Measurements from ENCODE around the gene EHMT1. TPM values are rescaled to one million over a fixed set of nuclear protein-coding genes. Genes with fewer than 3 reads are reported as not detected.
A peak's percentile ranks its signal among the peaks of the same experiment; 100 is the strongest.
"Not testable (repeated sequence)": the region's sequence is repeated elsewhere in the genome, so short reads cannot be mapped to it uniquely, and the experiment has no call there.

Gene EHMT1
- total RNA-seq, 1 donor from 2014 or later, result 65.3 TPM

- DNase-seq, result no peak
Observed at GRCh38 chr9:137762414-137763061, 143.7 kb downstream of the EHMT1 start.

DNA sequence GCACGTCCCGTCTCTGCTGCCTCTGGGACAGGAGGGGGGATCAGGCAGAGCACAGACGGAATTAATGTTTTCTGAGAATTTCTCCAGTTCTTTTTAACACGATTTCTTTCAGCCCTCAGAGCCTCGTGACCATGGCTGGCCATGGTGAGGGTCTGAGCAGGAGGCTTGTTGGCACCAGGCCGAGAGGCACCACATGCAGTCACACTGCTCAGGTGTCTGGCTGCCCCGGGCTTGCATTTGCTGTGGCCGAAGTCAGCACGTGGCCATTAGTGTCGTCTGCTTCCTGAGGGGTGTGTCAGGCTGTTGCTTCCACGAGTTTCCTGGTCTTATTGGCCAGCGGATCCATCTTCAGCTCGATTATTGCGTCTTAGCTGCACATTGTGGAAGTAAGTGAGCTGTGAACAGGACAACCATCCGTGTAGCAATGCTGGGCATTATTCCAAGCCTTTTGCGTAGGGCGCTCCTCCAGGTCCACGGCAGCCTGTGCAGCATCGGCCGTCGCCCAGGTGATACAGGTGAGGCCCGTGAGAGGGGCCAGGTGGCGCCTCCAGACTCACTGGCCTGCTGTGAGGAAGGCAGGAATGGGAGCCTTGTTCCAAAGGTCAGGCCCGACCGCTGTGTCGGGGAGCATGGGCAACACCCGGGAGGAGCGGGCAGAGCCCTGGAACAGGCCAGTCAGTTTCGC, 144.6 kb downstream of the EHMT1 start:
- no peak for DNase-seq

GRCh38 chr9:137764171-137764671, 145.4 kb downstream of the EHMT1 start:
- DNase-seq, result no peak

- DNase-seq, result no peak
Observed at GRCh38 chr9:137764981-137765380, 146.2 kb downstream of the EHMT1 start.

DNA sequence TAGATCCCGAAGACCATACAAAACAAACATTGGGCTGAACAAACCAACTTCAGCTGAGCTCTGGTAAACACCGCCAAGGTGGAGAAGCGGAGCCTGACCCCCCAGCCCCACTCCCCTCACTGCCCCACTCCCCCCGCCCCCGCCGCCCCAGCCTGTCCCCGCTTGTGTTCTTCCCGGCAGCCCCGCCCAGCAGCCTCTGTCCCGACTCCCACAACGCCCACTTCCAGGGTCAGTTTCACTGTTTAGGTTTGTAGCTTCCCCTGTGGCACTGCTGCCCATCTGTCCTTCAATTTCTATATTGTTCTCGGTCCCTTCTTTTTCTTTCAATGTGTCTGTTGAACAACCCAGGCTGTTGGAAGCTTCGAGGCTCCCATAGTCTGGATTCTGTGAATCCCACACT, 146.7 kb downstream of the EHMT1 start:
- DNase-seq, result no peak

DNA sequence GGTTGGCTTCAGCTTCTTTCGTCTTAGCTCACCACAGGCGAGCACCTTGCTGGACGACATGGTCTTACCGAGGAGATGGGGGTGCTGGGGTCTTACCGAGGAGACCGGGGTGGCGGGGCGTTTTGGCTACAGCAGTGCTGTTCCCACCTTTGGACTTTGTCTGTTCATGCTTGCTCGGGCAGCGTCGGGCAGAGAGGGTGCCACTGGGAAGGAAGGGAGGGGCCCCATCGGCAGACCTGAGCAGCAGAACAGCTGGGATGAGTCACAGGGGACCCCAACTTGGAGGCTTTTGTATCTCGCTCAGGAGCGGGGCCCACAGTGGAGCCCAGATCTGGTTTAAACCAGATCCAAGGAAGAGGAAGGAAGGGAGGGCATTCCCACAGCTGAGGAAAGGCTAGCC, 152.8 kb downstream of the EHMT1 start:
- peak; percentile 21 for DNase-seq

- DNase-seq, result peak; percentile 33
Observed at GRCh38 chr9:137772281-137772873, 153.6 kb downstream of the EHMT1 start.

DNA sequence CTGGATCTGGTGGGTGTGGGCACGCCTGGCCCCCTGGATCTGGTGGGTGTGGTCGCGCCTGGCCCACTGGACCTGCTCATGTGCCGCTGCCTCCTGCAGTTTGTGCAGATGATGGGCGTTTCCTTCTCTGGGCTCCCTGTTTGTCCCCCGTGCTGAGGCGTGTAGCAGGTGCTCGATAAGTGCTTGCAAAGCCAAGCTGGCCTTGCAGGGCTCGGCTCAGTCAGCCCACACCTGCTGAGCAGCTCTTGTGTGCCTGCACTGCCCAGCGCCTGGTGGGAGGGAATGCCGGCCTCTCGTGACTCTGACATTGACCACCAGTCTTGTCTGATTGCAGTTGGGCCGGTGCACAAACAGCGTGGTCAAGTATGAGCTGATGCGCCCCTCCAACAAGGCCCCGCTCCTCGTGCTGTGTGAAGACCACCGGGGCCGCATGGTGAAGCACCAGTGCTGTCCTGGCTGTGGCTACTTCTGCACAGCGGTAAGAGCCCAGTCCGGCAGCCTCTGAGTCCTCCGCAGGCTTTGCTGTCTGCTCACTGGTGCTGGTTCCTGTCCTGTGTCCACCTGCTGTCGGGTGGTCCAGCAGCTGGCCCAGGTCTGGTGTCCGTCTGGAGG, 156.1 kb downstream of the EHMT1 start:
- no peak for DNase-seq

DNA sequence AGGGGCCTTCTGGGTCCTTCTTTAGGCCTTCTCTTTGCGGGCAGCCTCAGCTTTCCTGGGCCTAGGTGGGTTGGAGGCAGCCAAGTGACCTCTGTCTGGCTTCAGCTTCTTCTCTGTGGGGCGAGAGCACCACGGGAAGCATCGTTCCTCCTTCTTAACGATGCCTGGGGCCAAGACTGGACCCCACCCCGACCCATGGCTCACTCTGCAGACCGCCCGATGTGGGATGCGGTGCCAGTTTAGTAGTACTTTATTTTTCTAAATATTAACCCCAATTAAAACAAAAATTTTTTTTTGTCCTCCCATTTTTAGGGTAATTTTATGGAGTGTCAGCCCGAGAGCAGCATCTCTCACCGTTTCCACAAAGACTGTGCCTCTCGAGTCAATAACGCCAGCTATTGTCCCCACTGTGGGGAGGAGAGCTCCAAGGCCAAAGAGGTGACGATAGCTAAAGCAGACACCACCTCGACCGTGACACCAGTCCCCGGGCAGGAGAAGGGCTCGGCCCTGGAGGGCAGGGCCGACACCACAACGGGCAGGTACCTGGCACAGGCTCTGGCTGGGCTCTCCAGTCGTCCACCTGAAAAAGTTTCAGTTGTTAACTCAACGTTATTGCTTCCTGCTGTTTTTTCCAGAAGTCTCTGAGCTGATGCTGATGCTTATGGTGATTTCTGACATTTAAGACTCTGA, 157.6 kb downstream of the EHMT1 start:
- no peak for DNase-seq

DNA sequence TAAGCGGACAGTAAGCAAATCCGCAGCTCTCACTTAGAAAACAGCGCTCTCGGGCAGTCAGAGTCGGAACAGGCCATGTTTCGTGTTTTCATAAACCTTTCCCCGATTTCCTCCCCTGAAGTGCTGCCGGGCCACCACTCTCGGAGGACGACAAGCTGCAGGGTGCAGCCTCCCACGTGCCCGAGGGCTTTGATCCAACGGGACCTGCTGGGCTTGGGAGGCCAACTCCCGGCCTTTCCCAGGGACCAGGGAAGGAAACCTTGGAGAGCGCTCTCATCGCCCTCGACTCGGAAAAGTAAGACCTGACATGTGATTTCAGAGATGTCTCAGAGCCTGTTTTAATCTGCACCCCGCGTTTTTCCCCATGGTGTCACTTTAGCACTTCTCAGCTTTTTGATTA, 159.0 kb downstream of the EHMT1 start:
- DNase-seq, result no peak

DNA sequence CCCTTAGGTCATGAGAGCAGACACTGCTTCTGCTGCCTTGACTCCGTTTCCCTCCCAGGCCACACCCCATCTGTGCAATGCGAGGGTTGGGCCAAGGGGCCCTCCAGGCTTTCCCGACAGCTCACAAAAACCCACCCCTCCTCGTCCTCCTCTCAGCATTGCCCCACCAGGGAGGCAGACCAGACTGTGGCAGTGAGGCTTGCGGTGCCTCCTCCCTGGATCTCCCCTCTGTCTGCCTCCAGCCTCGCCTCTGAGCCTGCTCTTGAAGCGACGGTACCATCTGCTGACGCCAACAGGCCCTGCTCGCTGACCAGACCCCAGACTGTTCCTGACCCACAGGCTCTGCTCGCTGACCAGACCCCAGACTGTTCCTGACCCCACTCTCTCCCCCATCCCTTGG, 159.5 kb downstream of the EHMT1 start:
- no peak for DNase-seq

- DNase-seq, result no peak
Observed at GRCh38 chr9:137778914-137779313, 160.1 kb downstream of the EHMT1 start.

GRCh38 chr9:137780031-137780430, 161.2 kb downstream of the EHMT1 start:
- not testable (repeated sequence) for DNase-seq

DNA sequence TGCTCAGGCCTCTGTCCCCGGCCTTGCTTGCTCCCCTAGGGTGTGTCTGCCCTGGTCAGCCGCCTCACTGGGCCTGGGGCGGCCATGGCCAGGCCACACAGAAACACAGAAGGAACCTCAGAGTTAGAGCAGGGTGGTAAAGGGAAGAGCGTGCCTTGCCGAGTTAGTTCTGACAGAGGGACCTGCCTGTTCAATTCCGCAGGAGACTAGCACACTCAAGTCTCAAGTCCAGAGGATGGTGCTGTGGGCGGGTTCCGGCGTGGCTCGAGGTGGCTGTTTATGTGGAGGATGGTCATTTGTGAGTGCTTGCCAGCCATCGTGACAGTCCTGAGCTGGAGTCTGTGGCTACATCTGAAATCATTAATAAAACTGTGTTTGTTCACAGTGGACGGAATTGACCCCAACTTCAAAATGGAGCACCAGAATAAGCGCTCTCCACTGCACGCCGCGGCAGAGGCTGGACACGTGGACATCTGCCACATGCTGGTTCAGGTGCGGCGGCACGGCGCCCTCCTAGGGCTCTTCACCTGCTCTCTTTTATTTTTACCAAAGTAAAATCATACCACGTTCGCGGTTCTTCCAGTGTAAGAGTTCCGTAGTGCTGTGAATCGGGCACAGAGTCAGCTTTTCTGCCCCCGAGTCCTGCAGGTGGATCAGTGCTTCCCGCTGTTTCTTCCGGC, 163.2 kb downstream of the EHMT1 start:
- DNase-seq, result no peak

DNA sequence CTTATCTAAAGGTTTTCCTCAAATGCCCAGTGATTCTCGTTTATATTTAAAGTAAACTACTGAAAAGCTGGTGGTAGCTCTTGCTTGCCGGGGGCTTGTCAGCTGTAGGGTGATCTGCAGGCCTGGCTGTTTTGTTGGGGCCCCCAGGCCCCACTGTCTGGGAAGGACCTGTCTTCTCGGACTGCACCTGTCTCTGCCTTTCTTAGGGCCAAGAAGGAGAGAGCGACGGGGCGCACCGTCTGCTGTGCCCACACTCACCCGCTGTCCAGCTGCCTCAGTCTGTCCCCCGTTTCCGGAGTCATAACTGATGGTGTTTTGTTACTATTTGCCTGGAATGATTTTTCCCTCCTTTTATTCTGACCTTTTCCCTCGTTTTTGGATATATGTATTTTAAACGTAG, 164.7 kb downstream of the EHMT1 start:
- DNase-seq, result no peak

DNA sequence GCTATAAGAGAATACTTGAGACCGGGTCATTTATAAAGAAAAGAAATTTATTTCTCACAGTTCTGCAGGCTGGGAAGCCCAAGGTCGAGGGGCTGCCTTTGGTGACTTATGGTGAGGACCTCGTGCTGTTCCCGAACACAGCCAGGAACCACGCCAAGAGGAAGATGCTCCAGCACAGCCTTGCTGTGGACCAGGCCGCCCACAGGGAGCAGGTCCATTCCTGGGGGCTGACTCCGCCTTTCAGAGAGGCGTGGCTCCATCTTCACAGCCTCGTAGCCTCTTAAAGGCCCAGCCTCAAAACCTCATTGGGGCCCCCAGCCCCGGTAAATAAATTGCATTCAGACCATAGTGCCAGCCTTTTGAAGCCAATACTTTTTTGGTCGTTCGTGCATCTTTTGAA, 165.2 kb downstream of the EHMT1 start:
- no peak for DNase-seq

- no peak for DNase-seq
Observed at GRCh38 chr9:137784641-137785513, 166.1 kb downstream of the EHMT1 start.

DNA sequence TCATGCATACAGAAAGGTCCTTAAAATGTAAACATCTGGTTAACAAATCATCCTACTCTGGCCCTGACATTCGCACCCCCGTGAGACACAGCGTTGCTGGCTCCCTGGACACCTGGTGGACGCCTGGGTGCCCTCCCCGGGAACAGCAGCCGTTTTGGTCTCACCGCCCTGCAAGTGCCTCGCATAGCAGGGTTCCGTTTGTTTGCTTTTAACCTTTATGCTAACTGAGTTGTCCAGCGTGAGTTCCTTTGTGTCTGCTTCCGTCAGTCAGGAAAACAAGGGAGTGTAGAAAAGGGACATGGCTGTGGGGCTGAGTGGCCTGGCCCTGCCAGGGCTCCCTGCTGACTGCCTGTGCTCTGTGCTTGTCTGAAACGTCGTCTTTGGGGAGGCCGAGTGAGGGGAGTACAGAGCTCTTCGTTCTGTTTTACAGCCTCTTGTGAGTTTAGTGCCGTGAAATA, 166.9 kb downstream of the EHMT1 start:
- DNase-seq, result no peak

DNA sequence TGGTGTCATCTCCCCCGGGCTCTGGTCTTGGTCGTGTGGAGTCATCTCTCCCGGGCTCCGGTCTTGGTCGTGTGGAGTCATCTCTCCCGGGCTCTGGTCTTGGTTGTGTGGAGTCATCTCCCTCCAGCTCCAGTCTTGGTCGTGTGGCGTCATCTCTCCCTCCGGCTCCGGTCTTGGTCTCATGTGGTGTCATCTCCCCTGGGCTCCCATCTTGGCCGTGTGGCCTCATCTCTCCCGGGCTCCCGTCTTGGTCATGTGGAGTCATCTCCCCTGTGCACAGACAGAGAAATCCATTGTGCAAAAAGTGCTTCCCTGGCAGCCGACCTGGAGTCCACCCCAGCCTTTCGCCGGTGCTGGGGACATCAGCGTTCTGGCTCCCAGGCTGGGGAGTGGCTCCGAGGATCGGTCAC, 167.7 kb downstream of the EHMT1 start:
- no peak for DNase-seq

DNA sequence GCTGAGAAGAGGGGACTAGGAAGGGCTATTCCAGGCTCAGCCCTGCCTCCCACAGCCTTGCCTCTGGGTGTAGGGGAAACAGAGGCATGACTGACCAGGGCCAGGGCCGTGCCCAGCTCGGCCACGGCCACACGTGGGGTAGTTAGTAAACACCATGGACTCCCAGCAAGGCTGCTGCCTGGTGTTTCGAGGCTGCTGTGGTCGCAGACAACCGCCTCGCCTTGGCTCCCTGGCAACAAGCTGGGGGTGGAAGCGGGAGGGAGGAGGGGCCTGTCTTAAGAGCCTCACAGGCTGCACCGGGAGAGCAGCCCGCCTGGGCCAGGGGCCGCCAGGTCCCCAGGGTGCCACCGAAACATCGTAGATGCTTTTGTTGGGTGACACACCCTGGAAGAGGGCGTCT, 168.6 kb downstream of the EHMT1 start:
- DNase-seq, result no peak

All from dermis blood vessel endothelial cell (primary cell).